OCI-LY1 (cell line): Measurements from ENCODE around the gene DAPL1.

Experiments
- H2AFZ ChIP-seq: fragments of 200-600 bp; sonication (generic), shearing (Covaris generic); 2 replicates; pipeline ENCODE4 v1.6.0; 2014; ENCODE audit warnings: antibody characterized with exemption, mild to moderate bottlenecking, low read length
- H3F3A ChIP-seq: fragments of 200-600 bp; sonication (generic), shearing (Covaris generic); 2 replicates; pipeline ENCODE4 v1.6.0; 2014; ENCODE audit warnings: mild to moderate bottlenecking, antibody characterized with exemption, low read length, moderate library complexity; ENCODE audit not compliant: insufficient read depth
- H3K27ac ChIP-seq: fragments of 200-600 bp; sonication (generic); 2 replicates; pipeline ENCODE4 v1.5.1; 2014; ENCODE audit warnings: low read length, mixed run types, mild to moderate bottlenecking, low read depth; ENCODE audit not compliant: poor library complexity, severe bottlenecking
- H3K27me3 ChIP-seq: fragments of 200-600 bp; sonication (generic); 2 replicates; pipeline ENCODE4 v1.6.0; 2014; ENCODE audit warnings: antibody characterized with exemption, mild to moderate bottlenecking, low read length, moderate library complexity; ENCODE audit not compliant: insufficient read depth
- H3K36me3 ChIP-seq: fragments of 200-600 bp; sonication (generic); 2 replicates; pipeline ENCODE4 v1.6.1; 2014; ENCODE audit warnings: mild to moderate bottlenecking, antibody characterized with exemption, low read length, moderate library complexity, mixed read lengths; ENCODE audit not compliant: insufficient read depth
- H3K4me1 ChIP-seq: fragments of 200-600 bp; sonication (generic); 2 replicates; pipeline ENCODE4 v1.5.1; 2014; ENCODE audit warnings: mild to moderate bottlenecking, low read length, moderate library complexity; ENCODE audit not compliant: insufficient read depth, severe bottlenecking
- H3K4me2 ChIP-seq: fragments of 200-600 bp; sonication (generic), shearing (Covaris generic); 2 replicates; pipeline ENCODE4 v1.6.1; 2014; ENCODE audit warnings: low read length
- H3K4me3 ChIP-seq: fragments of 200-600 bp; sonication (generic); 2 replicates; pipeline ENCODE4 v1.5.1; 2014; ENCODE audit warnings: low read length, low read depth, mild to moderate bottlenecking, mixed read lengths; ENCODE audit not compliant: poor library complexity, severe bottlenecking
- H3K79me2 ChIP-seq: fragments of 200-600 bp; shearing (Covaris generic); 2 replicates; pipeline ENCODE4 v1.6.1; 2016; ENCODE audit warnings: mixed run types, low read length, mixed read lengths; ENCODE audit not compliant: insufficient read depth
- H3K9ac ChIP-seq: fragments of 200-600 bp; sonication (generic), shearing (Covaris generic); 2 replicates; pipeline ENCODE4 v1.6.1; 2014; ENCODE audit warnings: mild to moderate bottlenecking, low read length, mixed read lengths
- H3K9me2 ChIP-seq: fragments of 200-600 bp; sonication (generic), shearing (Covaris generic); 2 replicates; pipeline ENCODE4 v1.6.1; 2014; ENCODE audit warnings: low read depth, mild to moderate bottlenecking, low read length, mixed read lengths
- H3K9me3 ChIP-seq: fragments of 200-600 bp; shearing (Covaris generic); 2 replicates; pipeline ENCODE4 v1.6.1; 2014; ENCODE audit warnings: low read length, mixed read lengths
- H4K20me1 ChIP-seq: fragments of 200-600 bp; sonication (generic), shearing (Covaris generic); 2 replicates; pipeline ENCODE4 v1.6.0; 2016; ENCODE audit warnings: mild to moderate bottlenecking, low read length; ENCODE audit not compliant: insufficient read depth
- EZH2 ChIP-seq: fragments of 200-600 bp; sonication (generic), shearing (Covaris generic); IDR thresholded peaks from 2 replicates; pipeline ENCODE4 v1.8.0; 2017; ENCODE audit warnings: borderline replicate concordance, mixed run types, mild to moderate bottlenecking, antibody characterized with exemption, low read length, moderate library complexity, mixed read lengths
- TF ChIP-seq, protein P1 (sequence below): fragments of 200-600 bp; sonication (generic), shearing (Covaris generic); IDR thresholded peaks from 2 replicates; pipeline ENCODE4 v1.5.1; 2017; ENCODE audit warnings: mild to moderate bottlenecking, antibody characterized with exemption, low read length, moderate library complexity, mixed read lengths

Gene DAPL1

DNA sequence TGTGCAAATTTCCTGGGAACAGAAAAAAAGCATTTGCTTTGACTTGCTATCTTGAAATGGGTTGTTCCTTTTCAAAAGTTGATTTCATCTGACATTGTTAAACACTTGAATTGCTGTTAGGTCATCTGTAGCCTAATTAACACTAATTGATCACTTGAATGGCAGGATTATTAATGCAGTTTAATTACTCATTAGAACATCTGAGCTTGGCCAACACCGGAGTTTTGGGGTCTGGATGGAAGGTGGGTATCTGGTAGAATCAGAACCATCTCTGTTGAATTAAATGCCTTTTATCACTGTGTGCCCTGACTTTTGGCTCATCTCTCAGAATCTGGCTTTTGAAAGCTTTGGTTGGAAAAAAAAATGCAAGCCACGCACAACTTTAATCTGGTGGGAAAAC, 8.4 kb downstream of the DAPL1 start:
- Histone ChIP-seq H3K9me2 (no peaks in the 10 kb centered on the region), H2AFZ (no peak overlapping the region), H3K4me1 (peaks cover 31% of the 10 kb centered on the region), H3F3A (no peaks in the 10 kb centered on the region), H3K79me2 (no peaks in the 10 kb centered on the region), H3K4me3 (no peak overlapping the region), H3K4me2 (no peak overlapping the region), H3K27ac (no peak overlapping the region), H3K9me3 (no peaks in the 10 kb centered on the region), H3K27me3 (no peaks in the 10 kb centered on the region), H4K20me1 (no peaks in the 10 kb centered on the region), H3K36me3 (no peaks in the 10 kb centered on the region), H3K9ac (no peak overlapping the region)
- no peak for TF ChIP-seq EZH2

DNA sequence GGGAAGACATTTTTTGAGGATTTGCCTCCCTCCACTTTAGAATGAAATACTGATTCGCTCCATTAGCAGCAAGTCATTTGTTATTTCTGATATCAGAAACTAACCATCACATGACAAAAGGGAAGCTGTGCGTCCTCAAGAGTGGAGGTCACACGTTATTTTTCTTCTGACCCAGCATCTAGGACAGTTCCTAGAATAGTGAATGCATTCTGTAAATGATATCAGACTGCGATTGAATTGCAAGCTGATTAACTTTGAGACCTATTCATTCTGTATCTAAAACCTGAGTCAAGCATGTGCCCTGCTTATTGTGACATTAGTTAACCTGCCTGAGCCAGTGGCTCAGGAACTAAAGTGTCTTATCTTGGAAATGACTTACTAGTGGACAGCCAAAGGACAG, 10.1 kb downstream of the DAPL1 start:
- Histone ChIP-seq H3K36me3 (no peaks in the 10 kb centered on the region), H3K79me2 (no peaks in the 10 kb centered on the region), H3K9ac (no peak overlapping the region), H3K4me2 (no peak overlapping the region), H3K4me1 (peaks cover 28% of the 10 kb centered on the region), H2AFZ (no peak overlapping the region), H3K9me3 (no peaks in the 10 kb centered on the region), H3F3A (no peaks in the 10 kb centered on the region), H3K9me2 (no peaks in the 10 kb centered on the region), H4K20me1 (no peaks in the 10 kb centered on the region), H3K4me3 (no peak overlapping the region), H3K27me3 (no peaks in the 10 kb centered on the region), H3K27ac (no peak overlapping the region)
- TF ChIP-seq, protein P1, sequence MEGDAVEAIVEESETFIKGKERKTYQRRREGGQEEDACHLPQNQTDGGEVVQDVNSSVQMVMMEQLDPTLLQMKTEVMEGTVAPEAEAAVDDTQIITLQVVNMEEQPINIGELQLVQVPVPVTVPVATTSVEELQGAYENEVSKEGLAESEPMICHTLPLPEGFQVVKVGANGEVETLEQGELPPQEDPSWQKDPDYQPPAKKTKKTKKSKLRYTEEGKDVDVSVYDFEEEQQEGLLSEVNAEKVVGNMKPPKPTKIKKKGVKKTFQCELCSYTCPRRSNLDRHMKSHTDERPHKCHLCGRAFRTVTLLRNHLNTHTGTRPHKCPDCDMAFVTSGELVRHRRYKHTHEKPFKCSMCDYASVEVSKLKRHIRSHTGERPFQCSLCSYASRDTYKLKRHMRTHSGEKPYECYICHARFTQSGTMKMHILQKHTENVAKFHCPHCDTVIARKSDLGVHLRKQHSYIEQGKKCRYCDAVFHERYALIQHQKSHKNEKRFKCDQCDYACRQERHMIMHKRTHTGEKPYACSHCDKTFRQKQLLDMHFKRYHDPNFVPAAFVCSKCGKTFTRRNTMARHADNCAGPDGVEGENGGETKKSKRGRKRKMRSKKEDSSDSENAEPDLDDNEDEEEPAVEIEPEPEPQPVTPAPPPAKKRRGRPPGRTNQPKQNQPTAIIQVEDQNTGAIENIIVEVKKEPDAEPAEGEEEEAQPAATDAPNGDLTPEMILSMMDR = no peak
- TF ChIP-seq EZH2 = no peak

DNA sequence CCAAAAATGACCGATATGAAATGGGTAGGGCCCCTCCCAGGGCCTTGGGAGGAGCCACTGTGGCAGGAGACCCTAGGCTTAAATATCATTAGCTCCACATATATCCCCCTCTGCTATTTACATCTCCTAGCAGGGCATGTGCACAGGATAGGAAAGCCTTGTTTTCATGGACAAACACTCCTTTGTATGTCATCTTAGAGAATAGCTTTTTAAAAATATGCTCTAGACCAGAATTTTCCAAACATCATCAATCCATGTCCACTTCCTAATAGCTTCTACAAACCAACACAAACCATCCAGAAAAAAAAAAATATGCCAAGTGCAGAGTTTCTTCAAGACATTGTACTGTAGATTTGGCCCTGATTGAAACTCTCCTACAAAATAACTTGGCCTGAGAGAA, 10.8 kb downstream of the DAPL1 start:
- no peak overlapping the region for H3K9ac ChIP-seq
- H3K36me3 ChIP-seq = no peaks in the 10 kb centered on the region
- H3K4me3 ChIP-seq = no peak overlapping the region
- no peaks in the 10 kb centered on the region for H3K79me2 ChIP-seq
- TF ChIP-seq, protein P1 = no peak
- no peak for TF ChIP-seq EZH2
- H3K9me3 ChIP-seq = no peaks in the 10 kb centered on the region
- H3F3A ChIP-seq = no peaks in the 10 kb centered on the region
- no peak overlapping the region for H2AFZ ChIP-seq
- H3K4me1 ChIP-seq = peaks cover 28% of the 10 kb centered on the region
- no peaks in the 10 kb centered on the region for H4K20me1 ChIP-seq
- H3K27ac ChIP-seq = no peak overlapping the region
- no peak overlapping the region for H3K4me2 ChIP-seq
- H3K9me2 ChIP-seq = no peaks in the 10 kb centered on the region
- no peaks in the 10 kb centered on the region for H3K27me3 ChIP-seq

DNA sequence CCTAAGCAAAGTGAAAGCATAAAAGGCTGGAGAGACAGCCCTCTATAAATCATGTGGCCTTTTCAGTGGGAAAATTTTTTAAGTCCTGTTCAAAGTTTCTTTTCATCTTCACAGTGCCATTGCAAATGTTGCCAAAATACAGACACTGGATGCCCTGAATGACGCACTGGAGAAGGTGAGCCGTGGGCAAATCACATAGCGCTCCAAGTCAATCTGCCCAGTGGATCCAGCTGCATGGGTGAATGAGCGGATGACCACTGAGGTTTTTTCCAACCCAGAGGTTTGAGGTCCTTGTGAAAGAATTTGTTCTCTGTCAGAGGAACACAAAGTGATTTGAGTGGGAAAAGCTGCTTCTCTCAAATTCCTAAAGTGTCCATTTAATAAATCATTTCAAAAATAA, 11.8 kb downstream of the DAPL1 start:
- H3K27ac ChIP-seq = no peak overlapping the region
- peaks cover 26% of the 10 kb centered on the region for H3K4me1 ChIP-seq
- no peak overlapping the region for H3K4me2 ChIP-seq
- H3K4me3 ChIP-seq = no peak overlapping the region
- no peaks in the 10 kb centered on the region for H3K79me2 ChIP-seq
- H3F3A ChIP-seq = no peaks in the 10 kb centered on the region
- H4K20me1 ChIP-seq = no peaks in the 10 kb centered on the region
- no peaks in the 10 kb centered on the region for H3K9me2 ChIP-seq
- TF ChIP-seq, protein P1 = no peak
- TF ChIP-seq EZH2 = no peak
- no peak overlapping the region for H3K9ac ChIP-seq
- H3K36me3 ChIP-seq = no peaks in the 10 kb centered on the region
- no peaks in the 10 kb centered on the region for H3K9me3 ChIP-seq
- H2AFZ ChIP-seq = no peak overlapping the region
- no peaks in the 10 kb centered on the region for H3K27me3 ChIP-seq
